ENCODE measurements around the gene AATK.

AATK gene

DNA sequence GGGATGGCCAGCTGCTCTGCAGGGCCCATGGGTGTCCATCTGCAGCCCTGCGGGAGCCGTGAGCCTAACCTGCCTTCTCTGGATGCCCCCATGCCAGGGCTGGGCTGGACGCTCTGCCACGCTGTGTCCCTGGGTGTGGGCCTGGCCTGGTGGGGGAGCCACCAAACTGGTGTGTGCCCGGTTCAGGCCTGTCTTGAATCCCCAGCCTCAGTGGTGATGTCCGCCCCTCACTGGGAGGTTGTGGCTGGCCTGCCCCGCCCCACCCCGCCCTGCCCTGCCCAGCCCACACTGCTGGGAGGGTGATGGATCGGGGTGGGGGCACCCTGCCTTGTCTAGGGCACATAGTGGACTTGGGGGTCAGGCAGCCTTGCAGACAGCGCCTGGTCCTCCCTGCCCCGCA lies 50.8 kb downstream of the AATK start:
- no peak for DNase-seq
- Mint-ChIP-seq H3K36me3 (ENCODE audit: low read depth) (no peaks in the 10 kb centered on the region), H3K4me3 (no peak overlapping the region), H3K27me3 (ENCODE audit: low read depth, poor library complexity) (no peaks in the 10 kb centered on the region), H3K4me1 (peaks cover 13% of the 10 kb centered on the region), H3K27ac (peak overlapping the region; percentile 97), H3K9me3 (no peaks in the 10 kb centered on the region)
- TF ChIP-seq, protein P1, sequence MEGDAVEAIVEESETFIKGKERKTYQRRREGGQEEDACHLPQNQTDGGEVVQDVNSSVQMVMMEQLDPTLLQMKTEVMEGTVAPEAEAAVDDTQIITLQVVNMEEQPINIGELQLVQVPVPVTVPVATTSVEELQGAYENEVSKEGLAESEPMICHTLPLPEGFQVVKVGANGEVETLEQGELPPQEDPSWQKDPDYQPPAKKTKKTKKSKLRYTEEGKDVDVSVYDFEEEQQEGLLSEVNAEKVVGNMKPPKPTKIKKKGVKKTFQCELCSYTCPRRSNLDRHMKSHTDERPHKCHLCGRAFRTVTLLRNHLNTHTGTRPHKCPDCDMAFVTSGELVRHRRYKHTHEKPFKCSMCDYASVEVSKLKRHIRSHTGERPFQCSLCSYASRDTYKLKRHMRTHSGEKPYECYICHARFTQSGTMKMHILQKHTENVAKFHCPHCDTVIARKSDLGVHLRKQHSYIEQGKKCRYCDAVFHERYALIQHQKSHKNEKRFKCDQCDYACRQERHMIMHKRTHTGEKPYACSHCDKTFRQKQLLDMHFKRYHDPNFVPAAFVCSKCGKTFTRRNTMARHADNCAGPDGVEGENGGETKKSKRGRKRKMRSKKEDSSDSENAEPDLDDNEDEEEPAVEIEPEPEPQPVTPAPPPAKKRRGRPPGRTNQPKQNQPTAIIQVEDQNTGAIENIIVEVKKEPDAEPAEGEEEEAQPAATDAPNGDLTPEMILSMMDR (IDR thresholded peaks at IDR 0.05), result no peak

DNA sequence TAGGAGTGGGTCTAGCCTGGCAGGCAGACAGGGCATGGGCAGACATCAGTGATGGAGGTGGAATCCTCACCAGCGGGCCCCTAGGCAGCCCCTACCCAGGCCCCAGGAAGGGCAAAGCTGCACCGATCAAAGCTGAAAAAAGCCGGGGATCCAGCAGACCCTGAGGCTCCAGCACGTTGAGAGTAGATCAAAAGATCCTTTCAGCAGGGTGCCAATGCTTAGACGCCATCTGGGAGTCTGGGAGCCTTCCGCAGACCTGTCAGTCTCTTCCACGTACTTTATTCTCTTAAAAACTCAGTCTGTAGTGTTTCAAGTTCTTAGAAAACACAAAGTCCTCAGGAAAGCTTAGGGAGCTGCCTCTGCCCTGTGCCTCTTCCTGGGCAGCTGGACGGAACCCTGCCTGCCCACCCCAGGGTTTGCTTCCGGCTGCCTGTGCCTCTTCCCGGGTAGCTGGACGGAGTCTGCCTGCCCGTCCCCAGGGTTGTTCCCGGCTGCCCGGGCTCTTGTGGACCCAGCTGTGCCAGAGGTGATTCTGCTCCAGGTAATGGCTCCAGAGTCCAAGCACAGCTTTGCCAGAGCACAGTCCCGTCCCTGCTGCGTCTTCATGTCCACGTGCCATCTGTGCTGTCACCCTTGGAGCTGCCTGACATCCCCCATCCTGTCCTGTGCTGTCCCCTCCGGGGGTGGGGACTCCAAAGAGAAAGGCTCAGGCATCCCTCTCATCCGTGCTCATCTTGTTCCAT lies 51.5 kb downstream of the AATK start:
- no peaks in the 10 kb centered on the region for H3K27me3 Mint-ChIP-seq (ENCODE audit: low read depth, poor library complexity)
- peaks cover 18% of the 10 kb centered on the region for H3K4me1 Mint-ChIP-seq
- no peak overlapping the region for H3K4me3 Mint-ChIP-seq
- no peak for DNase-seq
- H3K27ac Mint-ChIP-seq, result peak overlapping the region; percentile 97
- TF ChIP-seq, protein P1 (IDR thresholded peaks at IDR 0.05), result no peak
- H3K9me3 Mint-ChIP-seq, result no peaks in the 10 kb centered on the region
- H3K36me3 Mint-ChIP-seq (ENCODE audit: low read depth), result no peaks in the 10 kb centered on the region

DNA sequence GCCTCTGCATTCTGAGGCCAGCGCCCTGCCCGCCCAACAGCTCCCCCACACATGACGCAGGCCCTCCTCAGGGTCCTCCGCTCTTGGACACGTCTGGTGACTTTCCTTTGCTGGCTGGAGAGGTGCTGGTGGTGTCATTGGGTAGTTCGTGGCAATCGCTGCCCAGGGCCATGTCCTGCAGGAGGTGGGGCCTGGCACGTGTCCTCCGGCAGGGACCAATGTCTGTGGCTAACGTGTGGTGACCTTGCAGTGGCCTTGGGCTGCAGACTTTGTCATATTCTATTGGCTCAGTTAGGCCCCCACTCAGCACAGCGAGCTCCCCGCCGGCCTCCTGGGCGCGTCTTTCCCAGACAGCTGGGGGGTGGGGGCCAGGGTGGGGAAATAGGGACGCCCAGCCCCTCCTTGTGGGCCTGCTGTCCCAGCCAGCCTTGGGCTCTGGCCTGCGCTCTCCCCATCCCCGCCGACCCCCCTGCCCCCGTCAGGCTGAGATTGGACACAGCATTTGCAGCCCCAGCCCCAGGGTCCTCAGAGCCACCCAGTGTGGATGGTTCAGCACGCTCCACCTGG lies 52.8 kb downstream of the AATK start:
- H3K27ac Mint-ChIP-seq, result no peak overlapping the region
- no peaks in the 10 kb centered on the region for H3K36me3 Mint-ChIP-seq (ENCODE audit: low read depth)
- H3K27me3 Mint-ChIP-seq (ENCODE audit: low read depth, poor library complexity), result no peaks in the 10 kb centered on the region
- TF ChIP-seq, protein P1 (IDR thresholded peaks at IDR 0.05), result no peak
- H3K4me1 Mint-ChIP-seq, result peaks cover 18% of the 10 kb centered on the region
- DNase-seq, result no peak
- H3K9me3 Mint-ChIP-seq, result no peaks in the 10 kb centered on the region
- H3K4me3 Mint-ChIP-seq, result no peak overlapping the region

DNA sequence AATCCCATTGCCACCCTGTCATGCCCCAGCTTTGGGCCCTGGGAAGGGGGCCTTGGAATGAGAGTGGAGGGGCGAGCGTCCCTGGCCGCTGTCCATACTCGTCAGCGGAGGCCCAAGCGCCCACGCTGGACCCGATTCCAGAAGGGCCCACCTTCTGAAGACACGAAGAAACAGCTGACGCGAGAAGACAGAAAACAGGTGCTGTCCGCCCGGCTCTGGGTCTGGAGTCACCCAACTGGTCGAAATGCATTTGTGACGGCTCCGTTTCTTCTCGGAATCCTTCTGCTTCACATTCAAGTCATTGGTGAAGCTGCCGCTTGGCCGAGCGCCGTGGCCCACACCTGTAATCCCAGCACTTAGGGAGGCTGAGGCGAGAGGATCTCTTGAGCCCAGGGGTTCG lies 53.6 kb downstream of the AATK start:
- no peak overlapping the region for H3K27ac Mint-ChIP-seq
- H3K27me3 Mint-ChIP-seq (ENCODE audit: low read depth, poor library complexity), result no peaks in the 10 kb centered on the region
- TF ChIP-seq, protein P1 (IDR thresholded peaks at IDR 0.05), result no peak
- no peaks in the 10 kb centered on the region for H3K9me3 Mint-ChIP-seq
- peaks cover 17% of the 10 kb centered on the region for H3K4me1 Mint-ChIP-seq
- no peak for DNase-seq
- no peak overlapping the region for H3K4me3 Mint-ChIP-seq
- no peaks in the 10 kb centered on the region for H3K36me3 Mint-ChIP-seq (ENCODE audit: low read depth)

DNA sequence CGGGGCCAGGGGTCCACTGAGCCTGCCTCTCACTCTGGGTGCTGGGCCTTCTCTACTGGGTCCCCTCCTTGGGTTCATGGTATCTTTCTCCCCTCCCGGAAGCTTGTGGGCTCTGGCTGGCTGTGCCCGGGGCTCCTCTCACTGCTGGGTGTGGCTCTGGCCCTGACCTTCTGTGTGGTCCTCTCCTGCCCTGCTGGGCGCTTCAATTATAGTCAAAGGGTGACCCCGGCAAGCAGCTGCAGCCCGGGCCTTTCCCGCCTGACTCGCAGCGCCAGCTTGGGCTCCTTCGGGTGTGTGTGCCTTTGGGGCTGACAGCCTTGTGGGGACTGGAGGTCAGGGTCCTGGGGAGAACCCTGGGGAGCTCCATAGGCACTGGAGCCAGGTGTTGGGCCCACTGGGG lies 55.0 kb downstream of the AATK start:
- peak overlapping the region; percentile 64 for H3K27ac Mint-ChIP-seq
- no peaks in the 10 kb centered on the region for H3K36me3 Mint-ChIP-seq (ENCODE audit: low read depth)
- peaks cover 11% of the 10 kb centered on the region for H3K4me1 Mint-ChIP-seq
- H3K4me3 Mint-ChIP-seq, result no peak overlapping the region
- H3K9me3 Mint-ChIP-seq, result no peaks in the 10 kb centered on the region
- TF ChIP-seq, protein P1 (IDR thresholded peaks at IDR 0.05), result no peak
- no peaks in the 10 kb centered on the region for H3K27me3 Mint-ChIP-seq (ENCODE audit: low read depth, poor library complexity)
- no peak for DNase-seq
